NCI-H146 treated with DMSO at 0.1 percent for 48 hours (cell line): ENCODE data around the gene HLA-DQB2.
"Not testable (repeated sequence)": the region's sequence is repeated elsewhere in the genome, so short reads cannot be mapped to it uniquely, and the experiment has no call there.

ENCODE experiments used
- DNase-seq: peaks from one replicate; lab custom pipeline; 2025; ENCODE audit not compliant: unreplicated experiment; lab: John Stamatoyannopoulos, UW

HLA-DQB2 gene

DNA sequence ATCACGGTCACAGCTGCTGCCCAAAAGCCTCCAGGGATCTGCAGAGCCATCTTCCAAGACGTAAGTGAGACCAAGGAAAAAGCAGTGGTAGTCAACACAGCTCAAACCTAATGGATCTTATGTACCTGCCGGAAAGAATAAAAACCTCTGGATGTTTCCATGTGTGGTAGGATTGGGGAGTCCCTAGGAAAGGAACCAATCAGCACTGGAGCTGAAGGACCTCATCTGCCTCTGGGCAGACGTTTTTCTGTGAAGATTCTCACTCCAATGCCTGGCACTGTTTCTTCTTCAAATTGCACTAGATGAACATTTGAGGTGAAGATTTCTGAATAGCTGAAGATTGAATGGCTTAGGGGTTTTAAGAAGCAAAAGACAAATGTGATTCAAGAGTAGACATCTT lies at the start of gene HLA-DQB2:
HLA-DQB2 (minus strand) TSS at position 112 of the 400 bp plus-strand sequence; CDS start at position 50, 62 bp downstream.
- no peak for DNase-seq

DNA sequence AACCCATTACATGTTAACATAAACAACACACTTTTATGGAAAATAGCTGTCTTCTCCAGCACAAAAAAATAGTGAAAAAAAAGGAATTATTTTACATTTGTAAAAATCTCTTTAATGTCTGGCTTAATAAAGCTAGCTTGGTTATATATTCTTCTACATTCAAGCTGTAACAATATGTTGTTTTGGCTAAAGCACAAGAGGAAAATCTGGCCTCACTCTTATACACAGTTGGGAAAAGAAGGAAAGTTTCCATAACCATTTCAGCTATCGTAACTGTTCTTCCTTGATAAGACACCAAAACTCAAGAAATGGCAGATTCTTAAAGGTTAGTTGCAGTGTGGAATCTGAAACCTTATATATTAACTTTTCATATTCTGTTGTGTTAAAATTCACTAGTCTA lies 45.8 kb upstream of the HLA-DQB2 start:
- no peak for DNase-seq

DNA sequence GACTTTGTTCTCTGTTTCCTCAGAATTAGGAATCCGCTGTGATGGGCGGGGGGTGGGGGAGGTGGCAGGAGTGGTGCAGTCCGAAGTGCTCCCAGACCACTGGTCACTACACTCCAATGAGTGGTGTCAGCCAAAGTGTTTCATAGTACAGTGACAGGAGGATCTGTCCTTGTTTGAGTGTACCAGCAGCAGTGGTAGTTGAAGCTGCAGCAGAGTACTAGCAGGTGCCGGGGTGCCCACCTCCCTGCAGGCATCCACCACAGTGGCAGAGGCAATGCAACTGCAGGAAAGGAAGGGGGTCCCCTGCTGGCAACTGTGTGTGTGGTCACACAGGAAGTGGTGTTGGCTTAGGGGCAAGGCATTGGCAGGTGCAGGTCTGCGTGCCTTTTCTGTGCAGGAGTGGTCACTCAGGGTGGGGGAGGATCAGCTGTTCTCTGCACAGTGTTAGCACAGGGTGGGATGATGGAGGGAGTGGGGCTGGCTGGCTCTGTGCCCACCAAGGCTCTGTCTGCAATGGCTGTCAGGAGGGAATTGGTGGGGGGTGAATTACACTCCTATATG lies 43.8 kb upstream of the HLA-DQB2 start:
- no peak for DNase-seq

DNA sequence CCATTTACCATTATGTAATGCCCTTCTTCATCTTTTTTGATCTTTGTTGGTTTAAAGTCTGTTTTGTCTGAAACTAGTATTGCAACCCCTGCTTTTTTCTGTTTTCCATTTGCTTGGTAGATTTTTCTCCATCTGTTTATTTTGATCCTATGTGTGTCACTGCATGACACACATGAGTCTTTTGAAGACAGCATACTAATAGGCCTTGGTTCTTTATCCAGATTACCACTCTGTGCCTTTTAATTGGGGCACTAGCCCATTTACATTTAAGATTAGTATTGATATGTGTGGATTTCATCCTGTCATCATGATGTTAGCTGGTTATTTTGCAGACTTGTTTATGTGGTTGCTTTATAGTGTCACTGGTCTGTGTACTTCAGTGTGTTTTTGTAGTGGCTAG lies 42.1 kb upstream of the HLA-DQB2 start:
- DNase-seq: not testable (repeated sequence)

DNA sequence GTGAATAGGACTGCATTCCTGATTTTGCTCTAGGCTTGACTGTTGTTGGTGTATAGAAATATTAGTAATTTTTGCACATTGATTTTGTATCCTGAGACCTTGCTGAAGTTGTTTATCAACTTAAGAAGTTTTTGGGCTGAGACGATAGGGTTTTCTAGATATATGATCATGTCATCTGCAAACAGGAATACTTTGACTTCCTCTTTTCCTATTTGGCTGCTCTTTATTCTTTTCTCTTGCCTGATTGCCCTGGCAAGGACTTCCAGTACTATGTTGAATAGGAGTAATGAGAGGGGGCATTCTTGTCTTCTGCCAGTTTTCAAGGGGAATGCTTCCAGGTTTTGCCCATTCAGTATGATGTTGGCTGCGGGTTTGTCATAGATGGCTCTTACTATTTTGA lies 40.1 kb upstream of the HLA-DQB2 start:
- no peak for DNase-seq

DNA sequence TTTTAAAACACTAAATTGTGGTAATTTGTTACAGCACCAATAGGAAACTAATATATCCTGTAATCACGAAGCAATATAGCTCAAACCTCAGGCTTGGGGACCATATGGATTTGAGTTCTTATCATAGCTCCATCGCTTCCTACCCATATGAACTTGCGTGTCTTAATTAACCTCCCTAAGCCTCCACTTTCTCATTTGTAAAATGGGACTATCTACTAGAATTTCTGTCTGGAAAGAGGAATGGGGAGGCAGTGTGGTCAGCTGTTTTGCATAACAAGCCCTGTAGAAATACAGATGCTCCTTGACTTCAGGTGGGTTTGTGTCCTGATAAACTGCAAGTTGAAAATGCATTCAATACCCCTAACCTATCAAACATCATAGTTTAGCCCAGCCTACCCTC lies 36.4 kb upstream of the HLA-DQB2 start:
- DNase-seq: no peak

DNA sequence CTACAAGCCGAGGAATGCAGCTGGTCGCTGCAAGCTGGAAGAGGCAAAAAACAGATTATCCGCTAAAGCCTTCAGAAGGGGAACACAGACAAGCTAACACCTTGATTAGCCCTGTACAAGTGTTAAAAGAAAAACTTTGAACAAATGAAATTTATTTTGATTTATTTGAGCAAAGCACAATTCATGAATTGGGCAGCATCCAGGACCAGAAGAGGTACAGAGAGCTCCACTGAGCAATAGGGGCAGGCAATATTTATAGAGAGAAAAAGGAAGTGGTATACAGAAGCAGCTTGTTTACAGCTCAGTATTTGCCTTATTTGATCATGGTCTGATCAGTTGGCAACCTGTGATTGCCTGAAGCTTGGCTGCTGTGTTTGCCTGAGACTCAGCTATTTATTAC lies 35.8 kb upstream of the HLA-DQB2 start:
- no peak for DNase-seq

DNA sequence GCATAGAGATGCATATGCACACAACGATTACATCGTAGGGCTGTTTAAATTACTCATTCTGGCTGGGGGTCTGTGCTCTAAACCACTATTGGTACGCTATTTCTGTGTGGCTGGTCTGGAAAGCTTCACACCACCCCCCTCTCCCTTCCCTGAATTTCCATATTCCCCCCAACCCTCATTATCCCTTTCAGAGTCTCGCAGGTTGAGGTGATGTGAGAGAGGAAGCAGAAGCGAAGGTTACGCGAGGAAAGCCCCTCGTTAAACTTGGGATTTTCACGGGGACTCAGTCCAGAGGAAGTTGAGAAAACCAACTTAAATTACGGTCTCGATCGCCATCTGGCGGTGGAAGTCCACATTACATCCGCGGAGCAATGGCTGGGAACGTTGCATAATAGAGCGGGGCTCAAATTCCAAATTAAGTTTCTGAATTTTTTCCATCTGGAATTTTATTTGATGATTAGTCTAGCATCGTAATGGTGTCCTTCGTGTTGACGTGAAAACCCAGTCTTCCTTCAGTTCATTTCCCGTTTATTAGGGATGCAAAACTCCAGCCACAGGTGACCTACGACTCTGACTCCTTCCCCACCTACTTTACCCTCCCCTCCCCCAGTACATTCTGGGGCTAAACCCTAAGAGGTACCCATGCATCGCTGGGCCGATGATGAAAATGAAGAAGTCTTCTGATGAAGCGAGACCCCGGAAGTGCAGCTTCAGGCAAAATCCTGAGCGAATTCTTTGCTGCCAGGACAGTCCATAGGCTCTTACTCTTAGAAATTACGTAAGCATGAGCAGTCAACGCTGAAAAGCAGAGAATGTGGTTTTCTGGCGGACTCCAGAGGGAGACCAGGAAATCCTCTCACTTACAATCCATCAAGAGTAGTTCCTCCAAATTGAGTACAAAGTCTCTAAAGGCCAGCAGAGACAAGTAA lies 33.8 kb upstream of the HLA-DQB2 start:
- peak; percentile 1 for DNase-seq

DNA sequence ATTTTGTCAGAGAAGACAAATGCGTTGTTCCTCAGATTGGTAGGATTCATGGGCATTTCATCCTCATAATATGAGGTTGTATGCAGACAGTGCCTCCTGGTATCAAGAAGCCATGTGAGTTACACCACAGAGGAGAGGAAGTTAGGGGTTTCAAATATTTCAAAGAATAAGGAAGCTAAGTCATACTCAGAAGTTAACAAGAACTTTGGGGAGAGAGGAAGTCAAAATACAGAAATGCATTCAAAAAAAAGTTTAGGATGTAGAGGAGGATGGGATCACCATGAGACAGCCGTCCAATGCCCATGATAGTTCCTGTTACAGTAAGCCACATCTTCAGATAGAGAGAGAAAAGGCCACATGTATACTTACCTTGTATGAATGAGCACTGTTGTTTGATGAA lies 31.2 kb upstream of the HLA-DQB2 start:
- DNase-seq: no peak

DNA sequence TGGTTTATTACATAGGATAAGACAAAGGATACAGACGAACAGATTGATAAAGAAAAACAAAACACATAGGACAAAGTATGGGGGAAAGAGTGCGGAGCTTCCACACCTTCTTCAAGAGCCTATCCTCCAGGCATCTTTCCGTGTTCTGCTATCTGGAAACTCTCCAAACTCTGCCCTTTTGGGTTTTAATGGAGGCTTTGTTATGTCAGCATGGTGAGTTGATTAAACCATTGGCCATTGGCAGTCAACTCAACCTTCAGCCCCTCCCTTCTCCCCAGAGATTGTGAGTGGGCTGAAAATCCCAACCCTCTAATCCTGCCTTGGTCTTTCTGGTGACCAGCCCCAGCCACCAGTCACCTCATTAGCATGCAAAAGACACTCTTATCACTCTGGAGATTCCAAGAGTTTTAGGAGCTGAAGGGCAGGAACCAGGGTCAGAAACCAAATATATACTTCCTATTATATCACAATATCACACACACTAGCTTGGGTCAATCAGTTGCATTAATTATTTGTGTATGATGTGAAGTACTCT lies 29.6 kb upstream of the HLA-DQB2 start:
- DNase-seq: no peak

DNA sequence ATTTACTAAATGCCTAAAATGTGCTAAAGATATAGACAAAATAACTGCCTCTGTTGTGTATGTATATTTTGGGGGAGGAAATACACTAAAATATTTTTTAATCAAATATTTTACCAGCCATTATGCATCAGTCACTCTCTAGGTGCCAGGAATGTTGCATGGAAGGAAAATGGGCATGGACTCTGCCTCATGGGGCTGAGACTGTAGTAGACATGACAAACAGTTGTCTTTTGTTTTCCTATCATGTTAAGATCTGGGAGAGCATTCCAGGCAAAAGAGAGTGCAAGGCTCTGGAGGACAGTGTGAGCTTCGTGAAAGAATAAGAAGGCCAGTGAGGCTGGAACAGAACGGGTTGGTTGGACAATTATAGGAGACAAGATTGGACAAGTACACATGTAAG lies 27.0 kb upstream of the HLA-DQB2 start:
- no peak for DNase-seq

DNA sequence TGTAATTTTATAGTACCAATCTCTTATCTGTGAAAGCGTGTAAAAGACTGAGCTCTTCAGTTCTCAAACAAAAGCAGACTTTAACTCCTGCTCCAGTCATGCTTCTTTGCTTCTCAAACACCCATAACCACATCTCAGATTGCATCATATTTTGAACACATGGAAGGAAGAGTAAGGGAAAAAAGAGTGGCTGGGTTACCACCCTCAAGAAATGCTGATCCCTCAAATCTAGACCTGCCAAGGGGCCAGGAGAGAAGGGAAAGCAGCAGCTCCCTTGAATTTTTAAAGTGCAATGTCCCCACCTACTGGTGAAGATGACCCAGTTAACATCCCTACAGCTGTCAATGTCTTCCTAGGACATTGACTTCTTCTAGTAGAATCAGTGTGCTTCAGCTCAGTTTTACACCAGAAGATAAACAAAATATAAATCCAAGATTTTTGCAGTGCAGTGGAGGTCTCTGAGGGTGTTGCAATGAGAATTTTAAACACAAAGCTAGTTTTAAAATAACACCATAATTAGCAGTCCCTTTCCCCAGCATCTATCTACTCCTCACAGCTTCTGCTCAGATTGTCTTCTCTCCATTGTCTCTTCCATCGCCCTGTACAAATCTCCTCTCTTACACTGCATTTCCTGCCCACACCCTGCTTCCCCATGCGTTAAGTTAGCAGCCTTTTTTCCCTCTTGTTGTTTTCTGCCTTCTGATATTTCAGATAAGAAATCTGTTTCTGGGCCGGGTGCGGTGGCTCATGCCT lies 22.6 kb upstream of the HLA-DQB2 start:
- peak; percentile 2 for DNase-seq

DNA sequence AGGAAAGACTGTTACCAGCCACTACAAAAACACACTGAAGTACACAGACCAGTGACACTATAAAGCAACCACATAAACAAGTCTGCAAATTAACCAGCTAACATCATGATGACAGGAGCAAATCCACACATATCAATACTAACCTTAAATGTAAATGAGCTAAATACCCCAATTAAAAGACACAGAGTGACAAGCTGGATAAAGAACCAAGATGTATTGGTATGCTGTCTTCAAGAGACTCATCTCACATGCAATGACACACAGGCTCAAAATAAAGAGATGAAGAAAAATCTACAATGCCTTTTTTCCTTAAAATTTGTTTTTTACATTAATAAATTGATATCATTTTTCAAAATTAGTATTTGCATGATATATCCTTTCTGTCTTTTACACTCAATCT lies 19.6 kb upstream of the HLA-DQB2 start:
- DNase-seq: not testable (repeated sequence)

DNA sequence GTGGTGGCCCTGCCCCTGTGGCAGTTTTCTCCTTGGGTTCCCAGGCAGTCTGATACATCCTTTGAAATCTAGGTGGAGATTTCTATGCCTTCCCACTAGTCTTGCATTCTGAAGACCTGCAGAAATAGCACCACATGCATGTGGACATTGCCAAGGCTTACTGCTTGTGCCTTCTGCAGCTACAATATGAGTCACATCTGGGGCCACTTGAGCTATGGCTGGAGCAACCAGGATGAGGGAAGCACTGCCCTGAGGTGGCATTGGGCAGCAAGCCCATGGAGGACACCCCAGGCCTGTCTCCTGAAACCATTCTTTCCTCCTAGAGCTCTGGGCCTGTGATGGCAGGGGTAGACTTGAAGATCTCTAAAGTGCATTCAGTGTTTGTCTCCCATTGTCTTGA lies 15.7 kb upstream of the HLA-DQB2 start:
- no peak for DNase-seq

DNA sequence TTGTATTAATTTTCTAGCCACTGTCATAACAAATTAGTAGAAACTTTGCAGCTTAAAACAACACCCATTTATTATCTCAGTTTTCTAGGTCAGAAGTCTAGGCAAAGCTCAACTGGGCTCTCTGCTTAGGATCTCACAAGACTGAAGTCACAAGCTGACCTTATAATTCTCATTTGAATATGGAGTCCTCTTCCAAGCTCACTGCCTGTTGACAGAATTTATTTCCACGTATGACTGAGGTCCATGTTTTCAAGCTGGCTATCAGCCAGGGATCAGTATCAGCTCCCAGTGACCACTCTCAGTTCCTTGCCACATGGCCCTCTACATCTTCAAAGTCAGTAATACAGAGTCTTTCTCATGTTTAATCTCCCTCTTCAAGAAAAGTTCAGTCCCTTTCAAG lies 11.7 kb upstream of the HLA-DQB2 start:
- no peak for DNase-seq

DNA sequence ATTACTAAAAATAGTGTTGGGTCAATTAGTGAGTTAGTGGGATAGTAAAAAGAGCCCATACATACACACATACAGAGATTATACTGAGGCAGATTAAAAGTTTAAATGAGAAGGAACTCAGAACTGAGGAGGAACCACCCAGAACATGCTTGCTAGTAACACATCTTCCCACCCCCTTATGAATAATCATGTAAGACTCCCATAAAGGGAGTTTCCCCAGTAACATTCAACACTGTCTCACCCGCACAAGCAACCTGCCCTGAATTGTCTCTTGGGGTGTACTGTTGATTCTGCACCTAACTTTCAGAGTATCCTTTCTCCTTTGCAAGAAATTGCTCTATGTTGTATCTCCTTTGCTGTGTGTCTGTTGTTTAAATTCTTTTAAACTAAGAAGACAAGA lies 11.1 kb upstream of the HLA-DQB2 start:
- no peak for DNase-seq

DNA sequence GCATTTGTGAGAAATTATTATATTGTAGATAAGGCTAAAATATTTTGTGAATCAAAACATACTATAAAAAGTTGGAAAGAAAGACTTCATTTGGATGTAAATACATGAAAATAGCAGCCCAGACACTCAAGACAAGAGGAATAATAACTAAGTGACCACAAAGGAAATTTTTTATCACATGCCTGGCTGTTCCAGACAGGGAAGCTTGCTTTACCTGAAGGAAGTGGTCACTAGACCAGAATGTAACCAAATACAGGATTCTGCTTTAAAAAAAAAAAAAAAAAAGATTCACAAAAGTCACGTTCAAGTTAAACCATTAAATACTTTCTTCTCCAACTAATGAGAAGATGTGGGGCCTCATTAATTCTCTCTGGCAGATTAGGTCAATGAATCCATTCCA lies 9.3 kb upstream of the HLA-DQB2 start:
- DNase-seq: no peak

DNA sequence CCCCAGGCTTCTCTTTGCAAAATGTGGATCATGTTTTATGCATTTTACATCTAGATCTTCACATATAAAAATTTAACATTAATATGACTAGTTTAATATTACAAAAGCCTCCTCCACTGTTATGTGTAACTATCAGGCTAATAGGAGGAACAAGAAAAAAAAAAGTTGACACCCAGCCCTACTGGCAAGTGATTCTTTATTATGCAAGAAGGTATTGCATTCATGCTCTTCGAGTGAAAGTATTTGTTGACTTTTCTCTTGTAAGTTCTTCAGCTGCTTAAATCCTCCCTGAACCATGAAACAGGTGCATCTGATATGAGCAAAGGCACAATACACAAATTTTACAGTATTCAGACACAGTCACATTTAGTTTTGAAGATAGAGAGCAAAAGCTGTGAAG lies 716 bp upstream of the HLA-DQB2 start:
- no peak for DNase-seq

DNA sequence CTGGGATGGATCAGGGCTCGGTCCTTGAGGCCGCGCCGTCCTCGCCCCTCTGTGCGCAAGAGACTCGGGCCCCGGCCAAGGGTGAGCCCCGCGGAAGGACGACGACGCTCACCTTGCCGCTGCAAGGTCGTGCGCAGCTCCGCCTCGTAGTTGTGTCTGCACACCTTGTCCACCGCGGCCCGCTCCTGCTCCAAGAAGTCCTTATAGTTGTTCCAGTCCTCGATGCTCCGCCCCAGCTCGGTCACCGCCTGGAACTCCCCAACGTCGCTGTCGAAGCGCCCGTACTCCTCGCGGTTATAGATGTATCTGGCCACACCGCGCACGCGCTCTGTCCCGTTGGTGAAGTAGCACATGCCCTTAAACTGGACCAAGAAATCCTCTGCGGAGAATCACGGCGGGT lies 1.8 kb downstream of the HLA-DQB2 start:
- DNase-seq: no peak

DNA sequence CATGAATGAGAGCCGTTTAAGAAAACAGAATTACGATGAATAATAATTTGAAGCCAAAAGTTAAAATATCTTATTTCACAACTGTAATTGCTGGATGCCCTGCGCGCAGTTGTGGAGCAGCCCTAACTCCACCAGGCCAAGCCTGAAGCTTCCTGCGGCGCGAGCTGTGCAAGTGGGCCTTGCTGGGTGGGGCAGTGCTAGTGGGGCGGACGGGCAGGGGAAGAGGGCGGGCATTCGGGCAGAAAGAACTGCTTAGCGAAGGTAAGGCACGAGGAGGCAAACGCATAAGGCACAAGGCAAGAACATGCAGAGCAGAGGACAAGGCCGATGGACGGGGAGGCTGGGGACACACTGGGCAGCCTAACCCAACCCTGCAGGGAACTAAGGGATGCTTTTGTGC lies 2.3 kb downstream of the HLA-DQB2 start:
- DNase-seq: no peak

DNA sequence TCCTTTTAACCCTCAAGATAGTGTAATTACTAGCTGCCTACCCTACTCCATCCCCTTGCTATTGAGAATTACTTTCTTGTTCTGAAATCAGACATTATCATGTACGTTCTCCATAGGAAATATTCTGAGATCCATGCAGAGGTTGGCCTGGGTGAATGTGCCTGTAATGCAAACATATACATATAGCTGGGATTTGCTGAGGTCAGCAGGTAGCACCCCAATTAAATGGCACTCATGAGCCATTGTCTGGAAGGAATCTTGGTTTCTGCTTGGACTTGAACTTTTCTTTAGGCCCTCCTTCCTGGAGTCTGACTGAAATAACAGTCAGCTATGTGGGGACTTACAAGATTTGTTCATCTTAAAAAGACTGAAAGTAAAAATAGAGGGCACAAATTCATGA lies 3.7 kb downstream of the HLA-DQB2 start:
- no peak for DNase-seq

DNA sequence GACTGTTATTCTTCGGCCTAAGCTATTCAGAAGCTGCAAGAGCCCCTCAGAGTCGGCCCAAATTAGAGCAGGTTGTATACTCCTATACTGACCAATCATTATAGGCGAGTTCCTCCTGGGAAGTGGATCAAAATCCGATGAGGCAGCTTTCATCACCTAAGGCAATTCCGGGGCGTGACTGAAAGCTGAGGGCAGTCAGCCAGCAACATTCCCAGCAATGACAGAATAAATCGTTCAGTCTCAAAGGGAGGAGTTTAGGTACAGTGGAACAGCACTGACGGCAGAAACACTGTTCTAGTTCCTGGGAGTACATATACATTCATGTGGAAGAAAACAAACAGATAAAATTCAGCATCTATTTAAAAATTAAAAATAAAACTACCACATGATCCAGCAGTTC lies 10.8 kb downstream of the HLA-DQB2 start:
- no peak for DNase-seq
